Endothelial cell (in vitro differentiated cells): Measurements from ENCODE around the gene KCNMB2. TPM values are rescaled to one million over a fixed set of nuclear protein-coding genes. Genes with fewer than 3 reads are reported as not detected.

ENCODE experiments used
- DNase-seq: peaks from one replicate; pipeline ENCODE4 v3.0.0; 2021; ENCODE audit warnings: low spot score
- H3K27ac Mint-ChIP-seq: one replicate; pipeline ENCODE4 v1.8.0; 2021; ENCODE audit warnings: mixed read lengths, inconsistent platforms; ENCODE audit not compliant: unreplicated experiment
- H3K27me3 Mint-ChIP-seq: one replicate; pipeline ENCODE4 v1.8.0; 2021; ENCODE audit warnings: mild to moderate bottlenecking, moderate library complexity, mixed read lengths, inconsistent platforms; ENCODE audit not compliant: unreplicated experiment
- H3K36me3 Mint-ChIP-seq: one replicate; pipeline ENCODE4 v1.8.0; 2021; ENCODE audit warnings: mild to moderate bottlenecking, low read depth, mixed read lengths, inconsistent platforms; ENCODE audit not compliant: unreplicated experiment
- H3K4me1 Mint-ChIP-seq: one replicate; pipeline ENCODE4 v1.8.0; 2021; ENCODE audit warnings: mild to moderate bottlenecking, mixed read lengths, inconsistent platforms; ENCODE audit not compliant: unreplicated experiment
- H3K4me3 Mint-ChIP-seq: one replicate; pipeline ENCODE4 v1.8.0; 2021; ENCODE audit warnings: mild to moderate bottlenecking, mixed read lengths, inconsistent platforms; ENCODE audit not compliant: unreplicated experiment
- H3K9me3 Mint-ChIP-seq: one replicate; pipeline ENCODE4 v1.8.0; 2021; ENCODE audit warnings: mixed read lengths, inconsistent platforms; ENCODE audit not compliant: unreplicated experiment
- CTCF ChIP-seq: fragments of 200-600 bp; sonication (generic); IDR thresholded peaks from one replicate; pipeline ENCODE4 v1.5.0; 2021; ENCODE audit warnings: antibody characterized with exemption; ENCODE audit not compliant: unreplicated experiment
- total RNA-seq: library from RNA; stranded (reverse); fragmentation: NEBNext Ultra II Directional; extraction: Animal tissue kit (Norgen Biotek cat#: 25700); gene quantifications from one replicate; pipeline ENCODE4 v1.2.1, GENCODE V29; 2021; ENCODE audit not compliant: unreplicated experiment

Gene KCNMB2
- total RNA-seq, 1 donor from 2014 or later = not detected

- DNase-seq = no peak
- no peak for TF ChIP-seq CTCF
- H3K4me3 Mint-ChIP-seq = no peak overlapping the region
- H3K36me3 Mint-ChIP-seq = peaks cover 7% of the 10 kb centered on the region
- H3K27me3 Mint-ChIP-seq = peaks cover 3% of the 10 kb centered on the region
- H3K9me3 Mint-ChIP-seq = no peaks in the 10 kb centered on the region
- no peak overlapping the region for H3K27ac Mint-ChIP-seq
- peaks cover 7% of the 10 kb centered on the region for H3K4me1 Mint-ChIP-seq
Observed at GRCh38 chr3:178841011-178841410, 304.8 kb downstream of the KCNMB2 start.

GRCh38 chr3:178844916-178845315, 308.7 kb downstream of the KCNMB2 start:
- DNase-seq = no peak
- Mint-ChIP-seq H3K9me3 (no peaks in the 10 kb centered on the region), H3K36me3 (peaks cover 7% of the 10 kb centered on the region)

GRCh38 chr3:178845420-178846118, 309.3 kb downstream of the KCNMB2 start:
- H3K36me3 Mint-ChIP-seq = peaks cover 7% of the 10 kb centered on the region
- peaks cover 2% of the 10 kb centered on the region for H3K27me3 Mint-ChIP-seq
- H3K9me3 Mint-ChIP-seq = no peaks in the 10 kb centered on the region
- DNase-seq = no peak
- no peak overlapping the region for H3K27ac Mint-ChIP-seq
- TF ChIP-seq CTCF = no peak
- H3K4me1 Mint-ChIP-seq = no peaks in the 10 kb centered on the region
- H3K4me3 Mint-ChIP-seq = no peak overlapping the region

More at GRCh38 chr3:178844916-178845315, 308.7 kb downstream of the KCNMB2 start:
- Mint-ChIP-seq H3K27ac (no peak overlapping the region), H3K4me3 (no peak overlapping the region), H3K4me1 (no peaks in the 10 kb centered on the region), H3K27me3 (peaks cover 2% of the 10 kb centered on the region)
- no peak for TF ChIP-seq CTCF

- Mint-ChIP-seq H3K27ac (no peak overlapping the region), H3K27me3 (no peaks in the 10 kb centered on the region), H3K4me3 (no peak overlapping the region), H3K36me3 (no peaks in the 10 kb centered on the region), H3K4me1 (no peaks in the 10 kb centered on the region), H3K9me3 (no peaks in the 10 kb centered on the region)
- no peak for DNase-seq
- no peak for TF ChIP-seq CTCF
Observed at GRCh38 chr3:178847190-178847589, 311.0 kb downstream of the KCNMB2 start.

- Mint-ChIP-seq H3K9me3 (no peaks in the 10 kb centered on the region), H3K36me3 (no peaks in the 10 kb centered on the region), H3K27ac (no peak overlapping the region), H3K27me3 (no peaks in the 10 kb centered on the region), H3K4me3 (no peak overlapping the region), H3K4me1 (no peaks in the 10 kb centered on the region)
- TF ChIP-seq CTCF = no peak
- no peak for DNase-seq
Observed at GRCh38 chr3:178849199-178849910, 313.1 kb downstream of the KCNMB2 start.
